IMR-90 (cell line): ENCODE data around the gene EPOP. TPM values are rescaled to one million over a fixed set of nuclear protein-coding genes. Genes with fewer than 3 reads are reported as not detected.

Experiments
- ATAC-seq: fragments of 200-7000 bp; cut with Tn5 transposase; 2 replicates; pipeline ENCODE4 v1.9.1; 2020; ENCODE audit warnings: low read depth, mild to moderate bottlenecking, moderate library complexity
- BruUV-seq: library from RNA; stranded (reverse); fragments of 400-500 nt; replicated peaks from 2 replicates; lab custom pipeline; 2021; lab: Mats Ljungman, UMichigan
- CTCF ChIA-PET: fragments of 300-600 bp; formaldehyde crosslinking; extraction: SDS; loops from one replicate; lab custom pipeline; 2021; ENCODE audit warnings: antibody characterized with exemption; lab: Yijun Ruan, JAX
- POLR2A ChIA-PET: fragments of 300-600 bp; sonication (Branson Sonifier 250); formaldehyde crosslinking; loops from one replicate; lab custom pipeline; 2022; ENCODE audit warnings: antibody characterized with exemption; ENCODE audit not compliant: unreplicated experiment; lab: Charles Lee
- DNase-seq: peaks from one replicate; pipeline ENCODE4 v3.0.0; 2013
- H2AFZ ChIP-seq: replicated peaks from 2 replicates; pipeline ENCODE3; 2013; ENCODE audit warnings: low read length, mild to moderate bottlenecking; ENCODE audit not compliant: poor library complexity
- H2AK5ac ChIP-seq: 2 replicates; pipeline ENCODE4 v1.6.1; 2013; ENCODE audit warnings: low read depth, low read length, inconsistent platforms
- H2AK9ac ChIP-seq: replicated peaks from 2 replicates; pipeline ENCODE3; 2013; ENCODE audit warnings: mild to moderate bottlenecking, low read depth, low read length, moderate library complexity; ENCODE audit not compliant: poor library complexity
- H2BK120ac ChIP-seq: 2 replicates; pipeline ENCODE4 v1.6.1; 2013; ENCODE audit warnings: low read depth, low read length, inconsistent platforms
- H2BK15ac ChIP-seq: 3 replicates; pipeline ENCODE4 v1.6.1; 2013; ENCODE audit warnings: low read depth, low read length, inconsistent platforms
- H2BK20ac ChIP-seq: 2 replicates; pipeline ENCODE4 v1.6.1; 2013; ENCODE audit warnings: low read depth, mild to moderate bottlenecking, inconsistent platforms, low read length, moderate library complexity
- H2BK5ac ChIP-seq: 2 replicates; pipeline ENCODE4 v1.6.1; 2013; ENCODE audit warnings: mild to moderate bottlenecking, low read depth, low read length, inconsistent platforms; ENCODE audit not compliant: poor library complexity, severe bottlenecking
- H3K14ac ChIP-seq: replicated peaks from 2 replicates; pipeline ENCODE4 v1.6.1; 2013; ENCODE audit warnings: low read depth, low read length, inconsistent platforms
- H3K18ac ChIP-seq: 2 replicates; pipeline ENCODE4 v1.6.1; 2013; ENCODE audit warnings: low read depth, low read length, control low read depth
- H3K23ac ChIP-seq: 2 replicates; pipeline ENCODE4 v1.6.1; 2013; ENCODE audit warnings: low read depth, low read length, inconsistent platforms
- H3K27ac ChIP-seq: 2 replicates; pipeline ENCODE4 v1.5.1; 2013; ENCODE audit warnings: mild to moderate bottlenecking, control low read depth, low read length; ENCODE audit not compliant: insufficient read depth
- H3K27me3 ChIP-seq: 2 replicates; pipeline ENCODE4 v1.6.1; 2013; ENCODE audit warnings: low read length; ENCODE audit not compliant: control insufficient read depth, insufficient read depth
- H3K36me3 ChIP-seq: 2 replicates; pipeline ENCODE4 v1.6.1; 2013; ENCODE audit warnings: low read length, mixed read lengths; ENCODE audit not compliant: control insufficient read depth, insufficient read depth
- H3K4ac ChIP-seq: 2 replicates; pipeline ENCODE4 v1.6.1; 2013; ENCODE audit warnings: low read depth, low read length, inconsistent platforms
- H3K4me1 ChIP-seq: 2 replicates; pipeline ENCODE4 v1.6.1; 2013; ENCODE audit warnings: low read length, mixed read lengths; ENCODE audit not compliant: control insufficient read depth, insufficient read depth
- H3K4me2 ChIP-seq: 2 replicates; pipeline ENCODE4 v1.6.1; 2013; ENCODE audit warnings: low read depth, mild to moderate bottlenecking, control low read depth, low read length, moderate library complexity
- H3K4me3 ChIP-seq: 2 replicates; pipeline ENCODE4 v1.5.1; 2013; ENCODE audit warnings: low read depth, mild to moderate bottlenecking, control low read depth, low read length, moderate library complexity; ENCODE audit not compliant: insufficient read depth
- H3K56ac ChIP-seq: 2 replicates; pipeline ENCODE4 v1.6.1; 2013; ENCODE audit warnings: low read length, inconsistent platforms; ENCODE audit not compliant: insufficient read depth; ENCODE audit errors: extremely low read depth
- H3K79me1 ChIP-seq, 2 experiments: 2 replicates each; pipeline ENCODE4 v1.6.1; 2013; ENCODE audit warnings: low read length in 2 of 2, inconsistent platforms in 1 of 2, low read depth in 1 of 2
- H3K9ac ChIP-seq: 2 replicates; pipeline ENCODE4 v1.6.1; 2013; ENCODE audit warnings: low read depth, low read length, control low read depth
- H3K9me1 ChIP-seq: 2 replicates; pipeline ENCODE4 v1.6.1; 2013; ENCODE audit warnings: low read length, inconsistent platforms; ENCODE audit not compliant: insufficient read depth
- H3K9me3 ChIP-seq: 2 replicates; pipeline ENCODE4 v1.6.1; 2013; ENCODE audit warnings: low read length; ENCODE audit not compliant: control insufficient read depth, insufficient read depth
- H4K20me1 ChIP-seq: 2 replicates; pipeline ENCODE4 v1.6.1; 2013; ENCODE audit warnings: low read length, inconsistent platforms; ENCODE audit not compliant: insufficient read depth
- H4K5ac ChIP-seq: 2 replicates; pipeline ENCODE4 v1.6.1; 2013; ENCODE audit warnings: mild to moderate bottlenecking, low read depth, low read length, control low read depth
- H4K8ac ChIP-seq, 2 experiments: 2 replicates each; pipeline ENCODE4 v1.6.1; 2013; ENCODE audit warnings: low read depth in 2 of 2, low read length in 2 of 2, control low read depth in 1 of 2, inconsistent platforms in 1 of 2
- H4K91ac ChIP-seq: 2 replicates; pipeline ENCODE4 v1.6.1; 2013; ENCODE audit warnings: low read depth, low read length, inconsistent platforms; ENCODE audit not compliant: insufficient read depth
- CEBPB ChIP-seq: IDR thresholded peaks from 2 replicates; pipeline ENCODE4 v1.6.1; 2012; ENCODE audit warnings: low read depth, low read length, improper control_type of control experiment
- CHD1 ChIP-seq: IDR thresholded peaks from 2 replicates; pipeline ENCODE4 v1.6.1; 2012; ENCODE audit warnings: low read depth, low read length, improper control_type of control experiment
- CTCF ChIP-seq: conservative IDR thresholded peaks from 2 replicates; pipeline ENCODE4 v1.5.1; 2012; ENCODE audit warnings: mild to moderate bottlenecking, low read depth, low read length, improper control_type of control experiment
- ELK1 ChIP-seq: fragments of 150-350 bp; IDR thresholded peaks from 2 replicates; pipeline ENCODE4 v1.6.1; 2016; ENCODE audit warnings: low read depth, mild to moderate bottlenecking, low read length, moderate library complexity, borderline replicate concordance
- MAFK ChIP-seq: IDR thresholded peaks from 2 replicates; pipeline ENCODE4 v1.6.1; 2012; ENCODE audit warnings: low read depth, low read length, improper control_type of control experiment
- MAZ ChIP-seq: IDR thresholded peaks from 2 replicates; pipeline ENCODE4 v1.6.1; 2012; ENCODE audit warnings: low read depth, mild to moderate bottlenecking, low read length, improper control_type of control experiment, moderate library complexity, borderline replicate concordance
- MXI1 ChIP-seq: IDR thresholded peaks from 2 replicates; pipeline ENCODE4 v1.6.1; 2012; ENCODE audit warnings: low read depth, mild to moderate bottlenecking, low read length, moderate library complexity, borderline replicate concordance
- NFE2L2 ChIP-seq: fragments of 150-350 bp; IDR thresholded peaks from 2 replicates; pipeline ENCODE4 v1.6.1; 2016; ENCODE audit warnings: low read depth, mild to moderate bottlenecking, low read length
- POLR2A ChIP-seq: IDR thresholded peaks from 2 replicates; pipeline ENCODE4 v1.6.1; 2012; ENCODE audit warnings: mild to moderate bottlenecking, low read depth, low read length
- RAD21 ChIP-seq: IDR thresholded peaks from 2 replicates; pipeline ENCODE4 v1.6.1; 2012; ENCODE audit warnings: low read length, improper control_type of control experiment
- SMC3 ChIP-seq: fragments of 150-350 bp; IDR thresholded peaks from 2 replicates; pipeline ENCODE4 v1.6.1; 2016; ENCODE audit warnings: low read depth, mild to moderate bottlenecking, antibody characterized with exemption, low read length, moderate library complexity
- USF2 ChIP-seq: fragments of 150-350 bp; IDR thresholded peaks from 2 replicates; pipeline ENCODE4 v1.6.1; 2017; ENCODE audit warnings: mild to moderate bottlenecking, antibody characterized with exemption, low read length, low read depth
- WGBS, 2 experiments: methylation state at CpG; one replicate each; pipeline versions ENCODE4 v1.1.5 to v1.1.7; 2013; ENCODE audit warnings: missing lambda C conversion rate in 2 of 2; ENCODE audit not compliant: insufficient read length in 1 of 2; ENCODE audit errors: extremely low coverage in 2 of 2; 5-methylcytosine and 5-hydroxymethylcytosine counted together
- dilution Hi-C: fragments of 300-500 bp; cut with HindIII; formaldehyde crosslinking; loops from one replicate; pipeline ENCODE4 v1.14.3; 2018; ENCODE audit warnings: low sequenced_read_pairs; ENCODE audit not compliant: unreplicated experiment
- in situ Hi-C: fragments of 300-500 bp; cut with MboI; formaldehyde crosslinking; loops from 3 replicates; pipeline ENCODE4 v1.14.3; 2019; ENCODE audit warnings: low sequenced_read_pairs, inconsistent platforms, mixed read lengths
- intact Hi-C: fragments of 100-400 bp; cut with micrococcal nuclease; formaldehyde crosslinking; loops from 2 replicates; pipeline ENCODE4 v1.10.0; 2022
- polyA plus RNA-seq, 3 experiments: library from polyadenylated mRNA; depleted of rRNA; stranded (reverse); fragments of >200 nt; gene quantifications; 2 replicates each; pipeline ENCODE4 v1.2.3, GENCODE V29; 2012; ENCODE audit warnings: low replicate concordance in 1 of 3
- total RNA-seq: library from RNA; depleted of rRNA; stranded (reverse); fragments of >200 nt; gene quantifications from 2 replicates; pipeline ENCODE4 v1.2.3, GENCODE V29; 2012

EPOP gene
- total and polyA plus RNA-seq, 2 of the 4 experiments (the other 2 are of a cell fraction), result 0.36 to 0.82 TPM

GRCh38 chr17:38693700-38694329, 19.1 kb upstream of the EPOP start (continued):
- TF ChIP-seq CTCF (no peak), POLR2A (no peak)

GRCh38 chr17:38691154-38691553, 16.4 kb upstream of the EPOP start:
- H3K27ac ChIP-seq, result no peak overlapping the region
- no peak overlapping the region for H2AFZ ChIP-seq
- H2BK20ac ChIP-seq, result no peak overlapping the region
- H4K5ac ChIP-seq, result no peak overlapping the region
- H3K79me1 ChIP-seq, result no peaks in the 10 kb centered on the region
- H3K56ac ChIP-seq, result no peak overlapping the region
- ATAC-seq, result no peak
- no peaks in the 10 kb centered on the region for H3K9me3 ChIP-seq
- H3K4me2 ChIP-seq, result no peak overlapping the region
- peaks cover 5% of the 10 kb centered on the region; the same call in 1 of the 2 replicates for H3K9me1 ChIP-seq
- BruUV-seq, result no TSS peak
- no peak overlapping the region for H4K91ac ChIP-seq
- H3K36me3 ChIP-seq, result no peaks in the 10 kb centered on the region
- H2AK5ac ChIP-seq, result no peak overlapping the region
- intact Hi-C loops, result no loop called here
- in situ Hi-C loops, result no loop called here
- H2AK9ac ChIP-seq, result no peak overlapping the region
- WGBS, 2 experiments, result 82% methylated on average over 3 of the region's 4 CpGs; no CpG with 5 or more reads in 1 of the 2 experiments
- no peak overlapping the region for H3K9ac ChIP-seq
- no peak overlapping the region for H2BK5ac ChIP-seq
- no peak overlapping the region for H2BK15ac ChIP-seq
- no peak overlapping the region for H2BK120ac ChIP-seq
- H3K27me3 ChIP-seq, result no peaks in the 10 kb centered on the region; the same call in 1 of the 2 replicates
- no peak overlapping the region for H3K14ac ChIP-seq
- ChIA-PET CTCF (interaction anchor here (2.8 kb wide), 1 partner anchor 14 kb away, joined by 9 read pairs; no protein-coding TSS in a partner anchor), POLR2A (no interaction called here)
- H3K23ac ChIP-seq, result no peak overlapping the region
- no peak overlapping the region for H3K4me3 ChIP-seq
- dilution Hi-C loops, result no loop called here
- no peaks in the 10 kb centered on the region for H4K20me1 ChIP-seq
- H4K8ac ChIP-seq, result no peak overlapping the region
- no peak overlapping the region for H3K18ac ChIP-seq
- DNase-seq, result no peak
- H3K4me1 ChIP-seq, result peaks cover 7% of the 10 kb centered on the region; the same call in 1 of the 2 replicates
- H3K4ac ChIP-seq, result no peak overlapping the region
- no peak for TF ChIP-seq MAZ
- no peak for TF ChIP-seq NFE2L2
- no peak for TF ChIP-seq ELK1
- no peak for TF ChIP-seq CEBPB
- TF ChIP-seq MXI1, result no peak
- no peak for TF ChIP-seq RAD21
- no peak for TF ChIP-seq POLR2A
- TF ChIP-seq USF2, result no peak
- TF ChIP-seq CHD1, result no peak
- TF ChIP-seq SMC3, result no peak
- no peak for TF ChIP-seq MAFK
